ENCODE results near the gene OTUB2.

DNA sequence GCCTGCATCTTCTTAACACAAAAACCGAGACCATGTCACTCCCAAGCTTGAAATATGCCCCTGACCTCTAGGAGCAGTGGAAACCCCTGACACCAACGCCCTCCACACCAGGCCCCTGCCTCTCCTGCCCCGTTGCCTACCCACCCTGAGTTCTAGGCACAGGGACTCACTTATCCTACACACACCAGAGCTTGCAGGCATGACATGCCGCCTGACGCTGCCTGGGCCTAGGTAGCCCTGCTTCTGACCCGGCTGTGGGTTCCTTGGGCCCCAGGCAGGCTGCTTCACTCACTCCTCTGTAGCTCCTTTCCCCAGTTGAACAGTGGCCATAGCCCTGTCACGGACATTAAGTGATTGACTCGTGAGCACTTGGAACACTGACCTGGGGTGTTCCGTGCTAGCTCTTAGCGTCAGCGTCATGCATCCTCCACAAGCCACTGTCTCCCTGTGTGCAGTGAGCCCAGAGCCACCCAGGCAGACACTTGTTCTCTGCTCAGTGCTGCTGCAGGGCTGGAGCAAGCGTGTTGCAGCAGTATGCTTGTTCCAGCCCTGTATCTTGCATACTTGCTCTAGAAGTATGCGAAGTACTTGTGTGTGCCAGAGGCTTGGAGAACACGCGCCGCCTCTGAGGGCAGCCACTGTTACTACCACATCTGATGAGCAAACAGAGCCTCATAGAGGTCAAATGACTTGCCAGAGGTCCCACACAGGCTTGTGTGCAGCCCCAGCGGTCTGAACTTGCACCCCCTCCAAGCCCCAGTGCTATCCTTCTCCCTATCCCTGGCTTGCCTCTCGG, 15.6 kb downstream of the OTUB2 start:
- TF ChIP-seq, protein P1, sequence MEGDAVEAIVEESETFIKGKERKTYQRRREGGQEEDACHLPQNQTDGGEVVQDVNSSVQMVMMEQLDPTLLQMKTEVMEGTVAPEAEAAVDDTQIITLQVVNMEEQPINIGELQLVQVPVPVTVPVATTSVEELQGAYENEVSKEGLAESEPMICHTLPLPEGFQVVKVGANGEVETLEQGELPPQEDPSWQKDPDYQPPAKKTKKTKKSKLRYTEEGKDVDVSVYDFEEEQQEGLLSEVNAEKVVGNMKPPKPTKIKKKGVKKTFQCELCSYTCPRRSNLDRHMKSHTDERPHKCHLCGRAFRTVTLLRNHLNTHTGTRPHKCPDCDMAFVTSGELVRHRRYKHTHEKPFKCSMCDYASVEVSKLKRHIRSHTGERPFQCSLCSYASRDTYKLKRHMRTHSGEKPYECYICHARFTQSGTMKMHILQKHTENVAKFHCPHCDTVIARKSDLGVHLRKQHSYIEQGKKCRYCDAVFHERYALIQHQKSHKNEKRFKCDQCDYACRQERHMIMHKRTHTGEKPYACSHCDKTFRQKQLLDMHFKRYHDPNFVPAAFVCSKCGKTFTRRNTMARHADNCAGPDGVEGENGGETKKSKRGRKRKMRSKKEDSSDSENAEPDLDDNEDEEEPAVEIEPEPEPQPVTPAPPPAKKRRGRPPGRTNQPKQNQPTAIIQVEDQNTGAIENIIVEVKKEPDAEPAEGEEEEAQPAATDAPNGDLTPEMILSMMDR (conservative IDR thresholded peaks at IDR 0.05; ENCODE audit: low read depth, low read length) = no peak
- no peak for TF ChIP-seq EZH2 (IDR thresholded peaks at IDR 0.05; ENCODE audit: borderline replicate concordance, low read depth, low read length, poor library complexity, severe bottlenecking)

All from A673 (cell line).